ENCODE results near the gene CPXM1. TPM values are rescaled to one million over a fixed set of nuclear protein-coding genes. Genes with fewer than 3 reads are reported as not detected.
A peak's percentile ranks its signal among the peaks of the same experiment; 100 is the strongest.

Gene CPXM1
- total and polyA plus RNA-seq, 2 donors from 2014 or later, result 5.2 to 7.1 TPM

DNA sequence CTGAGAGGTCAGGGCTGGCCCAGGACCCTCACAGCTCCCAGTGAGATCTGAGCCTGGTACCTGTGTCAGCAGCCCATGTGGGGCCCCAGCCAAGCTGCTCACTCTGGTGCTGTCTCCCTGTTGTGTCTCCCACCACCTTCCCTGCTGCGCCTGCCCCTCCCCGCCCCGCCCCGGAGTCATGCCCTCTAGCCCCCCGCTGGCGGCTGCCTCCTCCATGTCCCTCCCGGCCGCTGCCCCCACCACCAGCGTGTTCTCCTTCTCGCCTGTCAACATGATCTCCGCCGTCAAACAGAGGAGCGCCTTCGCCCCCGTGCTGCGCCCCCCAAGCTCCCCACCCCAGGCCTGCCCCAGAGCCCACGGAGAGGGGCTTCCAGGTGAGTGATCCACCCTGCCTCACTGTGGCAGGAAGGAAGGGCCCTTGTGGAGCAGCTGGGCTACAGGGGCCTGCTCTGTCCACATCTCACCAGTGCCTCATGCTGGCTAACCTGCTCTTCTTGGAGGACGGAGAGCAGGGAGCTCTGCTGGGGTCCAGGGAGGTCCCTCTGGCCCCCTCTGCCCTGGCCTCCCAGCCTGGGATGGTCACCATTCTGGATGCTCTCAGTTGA lies 44.9 kb downstream of the CPXM1 start:
- Histone ChIP-seq H3K4me1 (ENCODE audit: control insufficient read depth in 2 of 3, insufficient read depth in 2 of 3, low read depth in 1 of 3, low read length in 3 of 3) (peaks cover 0 to 4% (median 0%) of the 10 kb centered on the region in 3 donors), H3K4me3 (ENCODE audit: low read length in 3 of 3) (no peak overlapping the region), H3K9me3 (ENCODE audit: control insufficient read depth in 2 of 3, insufficient read depth in 1 of 3, low read length in 3 of 3) (no peaks in the 10 kb centered on the region), H3K9ac (ENCODE audit: low read length in 3 of 3) (no peak overlapping the region), H3K36me3 (ENCODE audit: control insufficient read depth in 2 of 3, insufficient read depth in 3 of 3, low read length in 3 of 3) (no peaks in the 10 kb centered on the region), H3K27me3 (ENCODE audit: control insufficient read depth, insufficient read depth, low read length) (peaks cover 10% of the 10 kb centered on the region), H3K27ac (ENCODE audit: low read depth in 2 of 2, low read length in 2 of 2) (no peak overlapping the region)
- TF ChIP-seq, protein P1, sequence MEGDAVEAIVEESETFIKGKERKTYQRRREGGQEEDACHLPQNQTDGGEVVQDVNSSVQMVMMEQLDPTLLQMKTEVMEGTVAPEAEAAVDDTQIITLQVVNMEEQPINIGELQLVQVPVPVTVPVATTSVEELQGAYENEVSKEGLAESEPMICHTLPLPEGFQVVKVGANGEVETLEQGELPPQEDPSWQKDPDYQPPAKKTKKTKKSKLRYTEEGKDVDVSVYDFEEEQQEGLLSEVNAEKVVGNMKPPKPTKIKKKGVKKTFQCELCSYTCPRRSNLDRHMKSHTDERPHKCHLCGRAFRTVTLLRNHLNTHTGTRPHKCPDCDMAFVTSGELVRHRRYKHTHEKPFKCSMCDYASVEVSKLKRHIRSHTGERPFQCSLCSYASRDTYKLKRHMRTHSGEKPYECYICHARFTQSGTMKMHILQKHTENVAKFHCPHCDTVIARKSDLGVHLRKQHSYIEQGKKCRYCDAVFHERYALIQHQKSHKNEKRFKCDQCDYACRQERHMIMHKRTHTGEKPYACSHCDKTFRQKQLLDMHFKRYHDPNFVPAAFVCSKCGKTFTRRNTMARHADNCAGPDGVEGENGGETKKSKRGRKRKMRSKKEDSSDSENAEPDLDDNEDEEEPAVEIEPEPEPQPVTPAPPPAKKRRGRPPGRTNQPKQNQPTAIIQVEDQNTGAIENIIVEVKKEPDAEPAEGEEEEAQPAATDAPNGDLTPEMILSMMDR (IDR thresholded peaks at IDR 0.05; ENCODE audit: borderline replicate concordance, extremely low read depth, insufficient read depth), result no peak
- FAIRE-seq, result no peak
- no peak for DNase-seq
- intact Hi-C loops (cut with DNase I), result no loop called here

DNA sequence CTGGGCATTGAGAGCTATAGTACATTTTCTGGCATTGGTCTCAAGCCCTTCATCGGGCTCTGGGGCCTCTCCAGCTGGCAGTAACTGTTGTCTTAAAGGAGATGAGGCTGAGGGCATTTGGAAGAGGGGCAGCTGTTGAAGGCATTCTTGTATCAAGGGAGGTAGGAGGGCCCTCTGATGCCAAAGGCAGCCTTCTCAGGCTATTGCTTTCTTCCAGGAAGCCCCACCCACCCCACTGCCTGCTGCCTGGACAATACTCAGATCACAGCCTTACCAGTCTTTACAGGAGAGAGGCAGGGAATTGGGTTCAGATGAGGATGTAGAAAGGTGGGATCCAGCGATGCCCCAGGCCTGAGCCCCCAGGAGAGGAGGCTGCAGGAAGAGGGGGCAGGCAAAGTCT lies 46.0 kb downstream of the CPXM1 start:
- no peak for FAIRE-seq
- no peak overlapping the region for H3K27ac ChIP-seq (ENCODE audit: low read depth in 2 of 2, low read length in 2 of 2)
- peaks cover 0 to 4% (median 0%) of the 10 kb centered on the region in 3 donors for H3K4me1 ChIP-seq (ENCODE audit: control insufficient read depth in 2 of 3, insufficient read depth in 2 of 3, low read depth in 1 of 3, low read length in 3 of 3)

DNA sequence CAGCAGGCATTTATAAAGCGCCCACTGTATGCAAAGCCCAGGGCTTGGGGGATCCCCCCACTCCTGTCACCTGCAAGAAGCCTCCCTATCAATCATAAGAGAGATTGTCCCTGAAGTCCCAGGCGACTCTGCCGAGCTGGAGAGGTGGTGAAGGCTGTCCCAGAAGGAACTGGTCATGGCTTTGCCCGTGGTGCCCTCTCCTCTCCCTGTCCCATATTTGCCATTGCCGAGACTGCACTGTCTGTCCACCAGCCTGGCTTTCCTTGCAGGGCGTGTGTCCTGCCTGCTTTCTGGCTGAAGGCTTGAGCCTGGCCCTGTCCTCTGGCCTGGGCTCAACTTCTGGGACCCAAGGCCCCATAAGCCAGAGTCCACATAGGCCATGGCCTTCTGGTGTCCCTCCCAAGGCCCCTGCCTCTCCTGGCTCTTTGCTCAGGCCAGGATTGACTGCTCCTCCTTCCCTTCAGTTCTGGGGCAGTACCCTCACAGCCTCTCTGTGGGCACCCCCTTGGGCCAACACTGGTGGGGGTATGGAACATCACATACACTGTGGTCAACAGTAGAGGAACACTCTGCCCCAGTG lies 46.9 kb downstream of the CPXM1 start:
- peaks cover 15% of the 10 kb centered on the region for H3K27me3 ChIP-seq (ENCODE audit: control insufficient read depth, insufficient read depth, low read length)
- TF ChIP-seq, protein P1 (IDR thresholded peaks at IDR 0.05; ENCODE audit: borderline replicate concordance, extremely low read depth, insufficient read depth), result no peak

More for the DNA sequence above, 46.0 kb downstream of the CPXM1 start:
- intact Hi-C loops (cut with DNase I), result no loop called here
- peak in 1 of 5 donors; percentile 28 for DNase-seq
- Histone ChIP-seq H3K36me3 (ENCODE audit: control insufficient read depth in 2 of 3, insufficient read depth in 3 of 3, low read length in 3 of 3) (no peaks in the 10 kb centered on the region), H3K27me3 (ENCODE audit: control insufficient read depth, insufficient read depth, low read length) (peaks cover 15% of the 10 kb centered on the region), H3K9ac (ENCODE audit: low read length in 3 of 3) (no peak overlapping the region), H3K4me3 (ENCODE audit: low read length in 3 of 3) (no peak overlapping the region), H3K9me3 (ENCODE audit: control insufficient read depth in 2 of 3, insufficient read depth in 1 of 3, low read length in 3 of 3) (no peaks in the 10 kb centered on the region)
- TF ChIP-seq, protein P1 (IDR thresholded peaks at IDR 0.05; ENCODE audit: borderline replicate concordance, extremely low read depth, insufficient read depth), result no peak

More for the DNA sequence above, 46.9 kb downstream of the CPXM1 start:
- intact Hi-C loops (cut with DNase I), result no loop called here
- Histone ChIP-seq H3K4me3 (ENCODE audit: low read length in 3 of 3) (no peak overlapping the region), H3K4me1 (ENCODE audit: control insufficient read depth in 2 of 3, insufficient read depth in 2 of 3, low read depth in 1 of 3, low read length in 3 of 3) (peaks cover 0 to 4% (median 0%) of the 10 kb centered on the region in 3 donors), H3K9ac (ENCODE audit: low read length in 3 of 3) (no peak overlapping the region), H3K36me3 (ENCODE audit: control insufficient read depth in 2 of 3, insufficient read depth in 3 of 3, low read length in 3 of 3) (no peaks in the 10 kb centered on the region), H3K27ac (ENCODE audit: low read depth in 2 of 2, low read length in 2 of 2) (no peak overlapping the region), H3K9me3 (ENCODE audit: control insufficient read depth in 2 of 3, insufficient read depth in 1 of 3, low read length in 3 of 3) (no peaks in the 10 kb centered on the region)
- DNase-seq, result peak in 1 of 5 donors; percentile 34
- no peak for FAIRE-seq

Data from kidney (tissue), 14 donors.